ENCODE data around the gene KCNG2.

Gene KCNG2

GRCh38 chr18:79927607-79928562 lies 130.1 kb downstream of the KCNG2 start:
- peaks cover 58% of the 10 kb centered on the region for H3K36me3 Mint-ChIP-seq
- H3K9me3 Mint-ChIP-seq, result peaks cover 37% of the 10 kb centered on the region
- H3K27ac Mint-ChIP-seq, result no peak overlapping the region
- H3K27me3 Mint-ChIP-seq, result no peaks in the 10 kb centered on the region
- CTCF ChIA-PET, result no interaction called here
- H3K4me3 Mint-ChIP-seq, result no peak overlapping the region
- H3K4me1 Mint-ChIP-seq, result no peaks in the 10 kb centered on the region
- no peak for DNase-seq

GRCh38 chr18:79928563-79928960 lies 130.8 kb downstream of the KCNG2 start:
- CTCF ChIA-PET, result no interaction called here
- Mint-ChIP-seq H3K27ac (no peak overlapping the region), H3K4me1 (no peaks in the 10 kb centered on the region), H3K27me3 (no peaks in the 10 kb centered on the region), H3K9me3 (peaks cover 42% of the 10 kb centered on the region), H3K36me3 (peaks cover 61% of the 10 kb centered on the region), H3K4me3 (no peak overlapping the region)
- DNase-seq, result no peak

GRCh38 chr18:79930020-79930642 lies 132.4 kb downstream of the KCNG2 start:
- H3K4me3 Mint-ChIP-seq, result no peak overlapping the region
- H3K4me1 Mint-ChIP-seq, result no peaks in the 10 kb centered on the region
- no peak overlapping the region for H3K27ac Mint-ChIP-seq
- H3K36me3 Mint-ChIP-seq, result peaks cover 69% of the 10 kb centered on the region
- peaks cover 53% of the 10 kb centered on the region for H3K9me3 Mint-ChIP-seq
- no peaks in the 10 kb centered on the region for H3K27me3 Mint-ChIP-seq
- DNase-seq, result no peak
- CTCF ChIA-PET, result interaction anchor here (0.6 kb wide), 1 partner anchor 25 kb away, joined by 3 read pairs; no protein-coding TSS in a partner anchor

GRCh38 chr18:79931475-79931874 lies 133.7 kb downstream of the KCNG2 start:
- Mint-ChIP-seq H3K36me3 (peaks cover 77% of the 10 kb centered on the region), H3K4me1 (no peaks in the 10 kb centered on the region), H3K27me3 (no peaks in the 10 kb centered on the region), H3K27ac (no peak overlapping the region), H3K9me3 (peaks cover 64% of the 10 kb centered on the region), H3K4me3 (no peak overlapping the region)
- no peak for DNase-seq
- CTCF ChIA-PET, result no interaction called here

GRCh38 chr18:79932907-79933306 lies 135.2 kb downstream of the KCNG2 start:
- H3K9me3 Mint-ChIP-seq, result peaks cover 72% of the 10 kb centered on the region
- H3K27me3 Mint-ChIP-seq, result no peaks in the 10 kb centered on the region
- H3K36me3 Mint-ChIP-seq, result peaks cover 82% of the 10 kb centered on the region
- no peaks in the 10 kb centered on the region for H3K4me1 Mint-ChIP-seq
- H3K4me3 Mint-ChIP-seq, result no peak overlapping the region
- no peak for DNase-seq
- no peak overlapping the region for H3K27ac Mint-ChIP-seq
- CTCF ChIA-PET, result no interaction called here

GRCh38 chr18:79933765-79934164 lies 136.0 kb downstream of the KCNG2 start:
- H3K27me3 Mint-ChIP-seq, result no peaks in the 10 kb centered on the region
- peaks cover 66% of the 10 kb centered on the region for H3K9me3 Mint-ChIP-seq
- DNase-seq, result no peak
- CTCF ChIA-PET, result interaction anchor here (1.1 kb wide), 1 partner anchor 222 kb away, joined by 3 read pairs; no protein-coding TSS in a partner anchor
- no peak overlapping the region for H3K27ac Mint-ChIP-seq
- H3K4me3 Mint-ChIP-seq, result no peak overlapping the region
- no peaks in the 10 kb centered on the region for H3K4me1 Mint-ChIP-seq
- peaks cover 80% of the 10 kb centered on the region for H3K36me3 Mint-ChIP-seq

- H3K4me3 Mint-ChIP-seq, result no peak overlapping the region
- no peaks in the 10 kb centered on the region for H3K4me1 Mint-ChIP-seq
- peaks cover 59% of the 10 kb centered on the region for H3K9me3 Mint-ChIP-seq
- CTCF ChIA-PET, result interaction anchor here (1.1 kb wide), 1 partner anchor 221 kb away, joined by 3 read pairs; no protein-coding TSS in a partner anchor
- H3K27me3 Mint-ChIP-seq, result no peaks in the 10 kb centered on the region
- no peak for DNase-seq
- peaks cover 80% of the 10 kb centered on the region for H3K36me3 Mint-ChIP-seq
- H3K27ac Mint-ChIP-seq, result no peak overlapping the region
These were observed 136.8 kb downstream of the KCNG2 start for GRCh38 chr18:79934311-79935097.

GRCh38 chr18:79935098-79935480 lies 137.4 kb downstream of the KCNG2 start:
- H3K36me3 Mint-ChIP-seq, result peaks cover 80% of the 10 kb centered on the region

GRCh38 chr18:79935499-79935898 lies 137.8 kb downstream of the KCNG2 start:
- peaks cover 50% of the 10 kb centered on the region for H3K9me3 Mint-ChIP-seq
- no peaks in the 10 kb centered on the region for H3K27me3 Mint-ChIP-seq
- CTCF ChIA-PET, result no interaction called here
- no peak overlapping the region for H3K4me3 Mint-ChIP-seq
- peaks cover 81% of the 10 kb centered on the region for H3K36me3 Mint-ChIP-seq
- no peaks in the 10 kb centered on the region for H3K4me1 Mint-ChIP-seq
- no peak overlapping the region for H3K27ac Mint-ChIP-seq
- no peak for DNase-seq

More at GRCh38 chr18:79935098-79935480, 137.4 kb downstream of the KCNG2 start:
- no peak for DNase-seq
- Mint-ChIP-seq H3K27me3 (no peaks in the 10 kb centered on the region), H3K4me3 (no peak overlapping the region), H3K9me3 (peaks cover 53% of the 10 kb centered on the region), H3K4me1 (no peaks in the 10 kb centered on the region), H3K27ac (no peak overlapping the region)
- CTCF ChIA-PET, result no interaction called here

GRCh38 chr18:79935925-79936324 lies 138.2 kb downstream of the KCNG2 start:
- no peaks in the 10 kb centered on the region for H3K4me1 Mint-ChIP-seq
- no peak for DNase-seq
- H3K36me3 Mint-ChIP-seq, result peaks cover 81% of the 10 kb centered on the region
- no peak overlapping the region for H3K4me3 Mint-ChIP-seq
- peaks cover 50% of the 10 kb centered on the region for H3K9me3 Mint-ChIP-seq
- H3K27me3 Mint-ChIP-seq, result no peaks in the 10 kb centered on the region
- no peak overlapping the region for H3K27ac Mint-ChIP-seq
- CTCF ChIA-PET, result no interaction called here

GRCh38 chr18:79936641-79937040 lies 138.9 kb downstream of the KCNG2 start:
- no peaks in the 10 kb centered on the region for H3K4me1 Mint-ChIP-seq
- DNase-seq, result no peak
- no peaks in the 10 kb centered on the region for H3K27me3 Mint-ChIP-seq
- H3K27ac Mint-ChIP-seq, result no peak overlapping the region
- CTCF ChIA-PET, result no interaction called here
- peaks cover 82% of the 10 kb centered on the region for H3K36me3 Mint-ChIP-seq
- peaks cover 44% of the 10 kb centered on the region for H3K9me3 Mint-ChIP-seq
- H3K4me3 Mint-ChIP-seq, result no peak overlapping the region

GRCh38 chr18:79937103-79937860 lies 139.5 kb downstream of the KCNG2 start:
- Mint-ChIP-seq H3K9me3 (peaks cover 40% of the 10 kb centered on the region), H3K27me3 (no peaks in the 10 kb centered on the region), H3K4me1 (no peaks in the 10 kb centered on the region), H3K27ac (no peak overlapping the region), H3K36me3 (peaks cover 83% of the 10 kb centered on the region), H3K4me3 (no peak overlapping the region)
- CTCF ChIA-PET, result no interaction called here
- no peak for DNase-seq

GRCh38 chr18:79938196-79938595 lies 140.5 kb downstream of the KCNG2 start:
- Mint-ChIP-seq H3K9me3 (peaks cover 32% of the 10 kb centered on the region), H3K27ac (no peak overlapping the region), H3K36me3 (peaks cover 82% of the 10 kb centered on the region), H3K4me1 (no peaks in the 10 kb centered on the region), H3K4me3 (no peak overlapping the region), H3K27me3 (no peaks in the 10 kb centered on the region)
- no peak for DNase-seq
- CTCF ChIA-PET, result no interaction called here

GRCh38 chr18:79939096-79939495 lies 141.4 kb downstream of the KCNG2 start:
- no peak for DNase-seq
- Mint-ChIP-seq H3K4me1 (peaks cover 2% of the 10 kb centered on the region), H3K9me3 (peaks cover 24% of the 10 kb centered on the region), H3K4me3 (no peak overlapping the region), H3K27me3 (no peaks in the 10 kb centered on the region), H3K27ac (no peak overlapping the region), H3K36me3 (peaks cover 74% of the 10 kb centered on the region)
- CTCF ChIA-PET, result no interaction called here
